Breast epithelium (tissue), 3 donors: ENCODE results near the gene BID.

Experiments used
- CTCF ChIP-seq, 3 donors: fragments of 450-650 bp; IDR thresholded peaks; one replicate each; pipeline ENCODE4 v1.5.1; 2016 to 2017; ENCODE audit warnings: antibody characterized with exemption in 3 of 3, mild to moderate bottlenecking in 3 of 3, moderate library complexity in 3 of 3
- POLR2AphosphoS5 ChIP-seq, 3 donors: sonication (generic); formaldehyde crosslinking; IDR thresholded peaks; one replicate each; pipeline ENCODE4 v1.6.1; 2017; ENCODE audit warnings: antibody characterized with exemption in 3 of 3

DNA sequence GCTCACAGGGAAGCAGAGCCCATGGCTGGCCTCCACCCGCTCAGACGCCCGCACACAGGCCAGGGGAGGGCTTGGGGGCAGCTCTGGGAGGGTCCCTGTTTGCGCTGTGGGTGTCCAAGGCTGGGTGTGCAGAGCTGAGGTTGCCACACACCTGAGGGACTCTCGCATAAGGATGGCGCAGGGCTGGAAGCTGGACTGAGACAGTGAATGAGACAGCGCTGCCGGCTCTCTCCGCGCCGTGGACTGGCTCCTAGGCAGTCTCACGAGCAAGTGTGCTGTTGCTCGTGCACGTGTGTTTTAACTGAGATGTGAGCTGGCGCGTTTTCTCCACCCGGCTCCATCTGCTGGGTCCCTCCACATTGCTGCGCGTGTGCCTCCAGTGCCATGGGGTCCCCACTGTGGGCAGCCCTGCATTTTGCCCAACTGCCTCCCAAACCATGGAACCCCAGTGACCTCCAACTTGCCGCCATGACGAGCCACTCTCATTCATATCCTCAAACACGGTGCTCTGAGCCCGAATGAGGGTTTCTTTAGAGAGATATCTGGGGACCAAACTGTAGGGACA is 4.2 kb upstream of the BID start:
- no peak for TF ChIP-seq CTCF (IDR thresholded peaks at IDR 0.05)
- TF ChIP-seq POLR2AphosphoS5 (IDR thresholded peaks at IDR 0.05), result no peak
